ENCODE data around the gene MAP3K3. TPM values are rescaled to one million over a fixed set of nuclear protein-coding genes. Genes with fewer than 3 reads are reported as not detected.

MAP3K3 gene
- total and polyA plus RNA-seq, 2 donors (not counting 1 experiment from before 2014, with no cell fraction given): 49.1 to 74.7 TPM

DNA sequence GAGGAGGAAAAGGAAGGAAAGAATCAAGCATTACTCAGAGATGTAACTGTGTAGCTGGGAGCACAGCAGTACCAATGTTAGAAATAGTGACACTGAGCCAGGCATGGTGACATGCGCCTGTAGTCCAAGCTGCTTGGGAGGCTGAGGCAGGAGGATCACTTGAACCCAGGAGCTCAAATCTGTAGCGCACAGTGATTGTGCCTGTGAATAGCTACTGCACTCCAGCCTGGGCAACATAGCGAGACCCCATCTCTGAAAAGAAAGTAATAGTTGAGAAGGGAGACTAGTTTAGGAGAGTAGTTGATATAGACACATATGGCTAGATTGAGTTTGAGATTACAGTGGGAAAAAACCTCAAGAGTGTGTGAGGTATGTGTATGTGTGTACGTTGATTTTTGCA lies 17.8 kb downstream of the MAP3K3 start:
- H3K4me2 ChIP-seq (replicated peaks; ENCODE audit: low read depth, low read length, poor library complexity, severe bottlenecking): no peak overlapping the region
- H4K20me1 ChIP-seq (ENCODE audit: control insufficient read depth, insufficient read depth, low read length, poor library complexity, severe bottlenecking): peaks cover 4% of the 10 kb centered on the region
- Mint-ChIP-seq H3K9me3 (ENCODE audit: insufficient read depth) (no peaks in the 10 kb centered on the region), H3K4me3 (no peak overlapping the region), H3K4me1 (peaks cover 19% of the 10 kb centered on the region), H3K27me3 (no peaks in the 10 kb centered on the region), H3K27ac (peak overlapping the region; percentile 11)
- CTCF ChIA-PET: interaction anchor here (1.2 kb wide), 1 partner anchor 73 kb away, joined by 3 read pairs; no protein-coding TSS in a partner anchor
- peaks cover 0 to 36% of the 10 kb centered on the region in 2 experiments for H3K36me3 ChIP-seq (replicated peaks in 1 of 2; ENCODE audit: control extremely low read depth in 1 of 2, control insufficient read depth in 1 of 2, extremely low read depth in 1 of 2, insufficient read depth in 2 of 2, low read length in 1 of 2)
- peaks cover 7% of the 10 kb centered on the region for H3K79me2 ChIP-seq (ENCODE audit: control insufficient read depth, insufficient read depth, low read length)
- H2AFZ ChIP-seq (ENCODE audit: insufficient read depth, low read depth, low read length, poor library complexity, severe bottlenecking): no peak overlapping the region
- no peak for ATAC-seq (ENCODE audit: low read depth)
- H3K27ac ChIP-seq (ENCODE audit: low read length in 2 of 2): no peak overlapping the region
- H3K27me3 ChIP-seq (replicated peaks in 1 of 4; ENCODE audit: control extremely low read depth in 1 of 4, control insufficient read depth in 3 of 4, insufficient read depth in 4 of 4, low read length in 3 of 4): no peaks in the 10 kb centered on the region
- H3K9ac ChIP-seq (ENCODE audit: low read length): no peak overlapping the region
- TF ChIP-seq EZH2 (IDR thresholded peaks at IDR 0.05; ENCODE audit: borderline replicate concordance, insufficient read depth, low read depth, low read length, poor library complexity, severe bottlenecking) (no peak), CTCF (IDR thresholded peaks at IDR 0.05) (no peak)
- intact Hi-C loops (cut with micrococcal nuclease): no loop called here
- DNase-seq: no peak
- no peak overlapping the region for H3K4me3 ChIP-seq (ENCODE audit: control extremely low read depth in 1 of 5, extremely low read depth in 1 of 5, insufficient read depth in 1 of 5, low read depth in 2 of 5, low read length in 4 of 5)
- POLR2A ChIA-PET: no interaction called here
- 97% methylated on average over 2 of the region's 4 CpGs for WGBS (ENCODE audit: insufficient coverage)
- peaks cover 8 to 15% of the 10 kb centered on the region in 2 donors for H3K4me1 ChIP-seq (ENCODE audit: control insufficient read depth in 2 of 2, insufficient read depth in 2 of 2, low read length in 2 of 2)
- H3K9me3 ChIP-seq (ENCODE audit: control extremely low read depth in 1 of 3, control insufficient read depth in 2 of 3, insufficient read depth in 1 of 3, low read length in 2 of 3): no peaks in the 10 kb centered on the region

DNA sequence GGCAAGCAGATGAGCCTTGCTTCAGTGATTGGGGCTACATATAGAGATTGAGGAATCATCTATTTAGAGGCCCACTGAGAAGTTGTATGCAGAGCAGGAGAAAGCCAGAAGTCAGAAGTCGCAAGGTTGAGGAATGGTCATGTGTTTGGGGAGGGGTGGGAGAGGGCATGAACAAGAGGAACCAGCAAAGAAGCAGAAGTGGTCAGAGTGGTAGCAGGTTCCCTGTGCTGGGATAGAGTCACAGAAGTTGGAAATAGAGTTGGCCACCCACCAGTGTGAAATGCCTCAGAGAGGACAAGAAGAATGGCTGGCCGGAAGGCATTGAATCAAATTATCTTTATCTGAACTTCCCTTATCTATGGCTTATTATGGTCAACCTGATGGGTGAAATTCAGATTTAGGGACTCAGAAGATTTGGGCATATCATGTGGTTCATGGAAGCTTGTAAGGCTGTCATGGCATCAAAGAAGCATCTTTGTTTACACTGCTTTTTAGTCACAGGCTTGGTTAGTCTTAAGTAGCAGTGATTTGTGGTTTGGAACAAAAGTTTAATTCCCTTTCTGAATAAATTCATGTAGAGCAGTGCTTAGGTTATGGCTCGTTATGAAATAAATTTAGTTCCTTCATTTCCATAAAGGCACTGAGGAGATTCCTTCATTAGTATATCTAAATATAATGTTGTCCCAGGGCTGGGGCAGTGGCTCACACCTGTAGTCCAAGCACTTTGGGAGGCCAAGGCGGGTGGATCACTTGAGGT lies 19.7 kb downstream of the MAP3K3 start:
- Mint-ChIP-seq H3K9me3 (ENCODE audit: insufficient read depth) (no peaks in the 10 kb centered on the region), H3K4me1 (peaks cover 38% of the 10 kb centered on the region), H3K27me3 (no peaks in the 10 kb centered on the region), H3K27ac (peak overlapping the region; percentile 5), H3K4me3 (no peak overlapping the region)
- Histone ChIP-seq H4K20me1 (ENCODE audit: control insufficient read depth, insufficient read depth, low read length, poor library complexity, severe bottlenecking) (no peaks in the 10 kb centered on the region), H3K36me3 (replicated peaks in 1 of 2; ENCODE audit: control extremely low read depth in 1 of 2, control insufficient read depth in 1 of 2, extremely low read depth in 1 of 2, insufficient read depth in 2 of 2, low read length in 1 of 2) (peaks cover 0 to 18% of the 10 kb centered on the region in 2 experiments), H3K9ac (ENCODE audit: low read length) (no peak overlapping the region), H3K4me2 (replicated peaks; ENCODE audit: low read depth, low read length, poor library complexity, severe bottlenecking) (no peak overlapping the region), H3K9me3 (ENCODE audit: control extremely low read depth in 1 of 3, control insufficient read depth in 2 of 3, insufficient read depth in 1 of 3, low read length in 2 of 3) (no peaks in the 10 kb centered on the region), H3K79me2 (ENCODE audit: control insufficient read depth, insufficient read depth, low read length) (peaks cover under 1% of the 10 kb centered on the region), H3K4me1 (ENCODE audit: control insufficient read depth in 2 of 2, insufficient read depth in 2 of 2, low read length in 2 of 2) (peaks cover 26 to 34% of the 10 kb centered on the region in 2 donors), H2AFZ (ENCODE audit: insufficient read depth, low read depth, low read length, poor library complexity, severe bottlenecking) (no peak overlapping the region), H3K27ac (ENCODE audit: low read length in 2 of 2) (no peak overlapping the region), H3K27me3 (replicated peaks in 1 of 4; ENCODE audit: control extremely low read depth in 1 of 4, control insufficient read depth in 3 of 4, insufficient read depth in 4 of 4, low read length in 3 of 4) (no peaks in the 10 kb centered on the region), H3K4me3 (ENCODE audit: control extremely low read depth in 1 of 5, extremely low read depth in 1 of 5, insufficient read depth in 1 of 5, low read depth in 2 of 5, low read length in 4 of 5) (no peak overlapping the region)
- DNase-seq: no peak
- no peak for ATAC-seq (ENCODE audit: low read depth)
- 88% methylated on average over 2 of the region's 4 CpGs for WGBS (ENCODE audit: insufficient coverage)
- CTCF ChIA-PET: no interaction called here
- TF ChIP-seq CTCF (IDR thresholded peaks at IDR 0.05) (no peak), EZH2 (IDR thresholded peaks at IDR 0.05; ENCODE audit: borderline replicate concordance, insufficient read depth, low read depth, low read length, poor library complexity, severe bottlenecking) (no peak)
- POLR2A ChIA-PET: interaction anchor here (0.6 kb wide), 1 partner anchor 66 kb away, joined by 3 read pairs; no protein-coding TSS in a partner anchor
- intact Hi-C loops (cut with micrococcal nuclease): no loop called here
